Natural killer cell (primary cell): ENCODE data around the gene TIMM10. TPM values are rescaled to one million over a fixed set of nuclear protein-coding genes. Genes with fewer than 3 reads are reported as not detected.

Experiments used
- ATAC-seq, 3 donors: fragments of 150-1000 bp in 2 of 3; fragments of 200-7000 bp in 1 of 3; cut with Tn5 transposase; 1 replicate in 1 of 3; 2 replicates in 2 of 3; pipeline ENCODE4 v1.10.0; 2021; ENCODE audit warnings: mild to moderate bottlenecking in 2 of 3, moderate library complexity in 2 of 3
- DNase-seq, 2 donors: peaks; one replicate each; pipeline versions ENCODE4 v3.0.0 to v3.0.0-alpha.2; 2013 to 2021; ENCODE audit warnings: mixed read lengths in 1 of 2
- H3K27ac ChIP-seq: one replicate; pipeline ENCODE4 v1.5.1; 2013; ENCODE audit warnings: mild to moderate bottlenecking, low read length
- H3K27me3 ChIP-seq: one replicate; pipeline ENCODE4 v1.6.1; 2013; ENCODE audit warnings: low read length; ENCODE audit not compliant: control insufficient read depth, insufficient read depth
- H3K36me3 ChIP-seq: one replicate; pipeline ENCODE4 v1.6.1; 2013; ENCODE audit warnings: low read length; ENCODE audit not compliant: control insufficient read depth, insufficient read depth
- H3K4me1 ChIP-seq: one replicate; pipeline ENCODE4 v1.6.1; 2013; ENCODE audit warnings: low read length; ENCODE audit not compliant: control insufficient read depth, insufficient read depth
- H3K4me3 ChIP-seq: one replicate; pipeline ENCODE4 v1.5.1; 2013; ENCODE audit warnings: low read length
- H3K9me3 ChIP-seq: one replicate; pipeline ENCODE4 v1.6.1; 2013; ENCODE audit warnings: low read length; ENCODE audit not compliant: control insufficient read depth, insufficient read depth
- H3K27ac Mint-ChIP-seq, 2 donors: one replicate each; pipeline ENCODE4 v1.8.0; 2022; ENCODE audit warnings: mild to moderate bottlenecking in 2 of 2, mixed read lengths in 2 of 2, moderate library complexity in 1 of 2
- H3K27me3 Mint-ChIP-seq, 2 donors: one replicate each; pipeline ENCODE4 v1.8.0; 2022; ENCODE audit warnings: low read depth in 2 of 2, mixed read lengths in 2 of 2
- H3K36me3 Mint-ChIP-seq: one replicate; pipeline ENCODE4 v1.8.0; 2022; ENCODE audit warnings: mixed read lengths
- H3K4me1 Mint-ChIP-seq, 2 donors: one replicate each; pipeline ENCODE4 v1.8.0; 2022; ENCODE audit warnings: mixed read lengths in 2 of 2
- H3K4me3 Mint-ChIP-seq: one replicate; pipeline ENCODE4 v1.8.0; 2022; ENCODE audit warnings: mild to moderate bottlenecking, moderate library complexity, mixed read lengths
- H3K9me3 Mint-ChIP-seq, 2 donors: one replicate each; pipeline ENCODE4 v1.8.0; 2022; ENCODE audit warnings: mixed read lengths in 2 of 2
- CTCF ChIP-seq: fragments of 200-600 bp; IDR thresholded peaks from one replicate; pipeline ENCODE4 v1.8.0; 2022; ENCODE audit warnings: antibody characterized with exemption
- whole genome bisulfite sequencing: methylation state at CpG from one replicate; pipeline ENCODE4 v1.1.7; 2013; ENCODE audit warnings: missing lambda C conversion rate; ENCODE audit not compliant: insufficient coverage; 5-methylcytosine and 5-hydroxymethylcytosine counted together
- intact Hi-C: fragments of 100-400 bp; cut with micrococcal nuclease; formaldehyde crosslinking; loops from one replicate; pipeline ENCODE4 v1.14.2; 2022
- total RNA-seq, 4 donors: library from RNA; stranded (reverse); fragments of 120-200 nt in 1 of 4; gene quantifications; one replicate each; pipeline versions ENCODE4 v1.2.3 to v1.2.4, GENCODE V29; 2013 to 2022

Gene TIMM10
- total RNA-seq, 3 donors from 2014 or later (not counting 1 experiment from before 2014, with no cell fraction given): 15.0 to 18.8 (median 17.1) TPM

- H3K36me3 ChIP-seq: peaks cover 7% of the 10 kb centered on the region
- no peaks in the 10 kb centered on the region for H3K36me3 Mint-ChIP-seq
- H3K9me3 ChIP-seq: no peaks in the 10 kb centered on the region
- H3K4me3 ChIP-seq: no peak overlapping the region
- peak; percentile 54 for TF ChIP-seq CTCF
- peak; percentile 48 to 72 for DNase-seq
- WGBS: 35% methylated on average over 7 of the region's 9 CpGs
- H3K27ac ChIP-seq: no peak overlapping the region
- H3K27me3 ChIP-seq: peaks cover 10% of the 10 kb centered on the region
- no peak overlapping the region for H3K27ac Mint-ChIP-seq
- H3K9me3 Mint-ChIP-seq: no peaks in the 10 kb centered on the region
- intact Hi-C loops: loop anchor here (1.0 to 5.0 kb wide), 2 partner anchors 23 to 133 kb away; no protein-coding TSS in a partner anchor
- H3K4me1 Mint-ChIP-seq: peaks cover 6 to 28% of the 10 kb centered on the region in 2 donors
- peaks cover 45% of the 10 kb centered on the region for H3K4me1 ChIP-seq
- peak overlapping the region; percentile 74 for H3K4me3 Mint-ChIP-seq
- H3K27me3 Mint-ChIP-seq: peaks cover 7 to 24% of the 10 kb centered on the region in 2 donors
- peak; percentile 48 to 64 (median 57) for ATAC-seq
These were observed 50.0 kb downstream of the TIMM10 start for GRCh38 chr11:57480409-57481137.

- no peaks in the 10 kb centered on the region for H3K36me3 Mint-ChIP-seq
- H3K4me3 Mint-ChIP-seq: peak overlapping the region; percentile 74
- TF ChIP-seq CTCF: no peak
- Histone ChIP-seq H3K27me3 (peaks cover 10% of the 10 kb centered on the region), H3K27ac (no peak overlapping the region), H3K4me1 (peaks cover 49% of the 10 kb centered on the region), H3K36me3 (peaks cover 2% of the 10 kb centered on the region), H3K9me3 (no peaks in the 10 kb centered on the region), H3K4me3 (no peak overlapping the region)
- no peak for DNase-seq
- H3K9me3 Mint-ChIP-seq: no peaks in the 10 kb centered on the region
- no peak overlapping the region for H3K27ac Mint-ChIP-seq
- WGBS: 88% methylated on average over 3 of the region's 4 CpGs
- H3K4me1 Mint-ChIP-seq: peaks cover 10 to 35% of the 10 kb centered on the region in 2 donors
- intact Hi-C loops: loop anchor here (1.0 to 5.0 kb wide), 2 partner anchors 23 to 133 kb away; no protein-coding TSS in a partner anchor
- peaks cover 7 to 22% of the 10 kb centered on the region in 2 donors for H3K27me3 Mint-ChIP-seq
- ATAC-seq: no peak
These were observed 50.6 kb downstream of the TIMM10 start for GRCh38 chr11:57479911-57480310.

- 72% methylated on average over 11 of the region's 11 CpGs for WGBS
- Histone ChIP-seq H3K4me1 (peaks cover 49% of the 10 kb centered on the region), H3K9me3 (no peaks in the 10 kb centered on the region), H3K27me3 (peaks cover 10% of the 10 kb centered on the region), H3K27ac (no peak overlapping the region), H3K4me3 (no peak overlapping the region), H3K36me3 (no peaks in the 10 kb centered on the region)
- H3K9me3 Mint-ChIP-seq: no peaks in the 10 kb centered on the region
- H3K4me1 Mint-ChIP-seq: peaks cover 17 to 43% of the 10 kb centered on the region in 2 donors
- H3K27ac Mint-ChIP-seq: no peak overlapping the region
- ATAC-seq: no peak
- intact Hi-C loops: no loop called here
- no peak for TF ChIP-seq CTCF
- DNase-seq: no peak
- no peak overlapping the region for H3K4me3 Mint-ChIP-seq
- H3K36me3 Mint-ChIP-seq: no peaks in the 10 kb centered on the region
- H3K27me3 Mint-ChIP-seq: peaks cover 7 to 18% of the 10 kb centered on the region in 2 donors
These were observed 51.4 kb downstream of the TIMM10 start for GRCh38 chr11:57479021-57479663.

Other genes with a start within 250 kb of the TIMM10 start
- gene TNKS1BP1, start 205.8 kb downstream of the TIMM10 start, total RNA-seq: 1 to 10 TPM; 4.3 to 9.3 (median 7.5) TPM
- 10 to 100 TPM; 45.5 to 50.0 (median 47.1) TPM for gene SSRP1, start 194.9 kb downstream of the TIMM10 start, total RNA-seq
- gene P2RX3, start 192.4 kb downstream of the TIMM10 start, total RNA-seq: not detected
- not detected for gene PRG3, start 149.6 kb downstream of the TIMM10 start, total RNA-seq
- 1 to 10 TPM in 2 of 3 donors, not detected in 1; 1.2 to 2.4 TPM for gene PRG2, start 140.1 kb downstream of the TIMM10 start, total RNA-seq
- gene SLC43A3, start 103.6 kb downstream of the TIMM10 start, total RNA-seq: 10 to 100 TPM; 17.0 to 22.2 (median 20.7) TPM
- under 1 TPM; 0.38 to 0.61 (median 0.48) TPM for gene RTN4RL2, start 70.2 kb downstream of the TIMM10 start, total RNA-seq
- gene SLC43A1, start 15.1 kb downstream of the TIMM10 start, total RNA-seq: 10 to 100 TPM; 11.3 to 20.6 (median 13.9) TPM
- not detected for gene SMTNL1, start 6.8 kb upstream of the TIMM10 start, total RNA-seq
- gene UBE2L6, start 36.9 kb upstream of the TIMM10 start, total RNA-seq: 100 to 1,000 TPM in 2 of 3 donors, 10 to 100 TPM in 1; 89.1 to 108 (median 103) TPM
- under 1 TPM in 1 of 3 donors, not detected in 2; 0.50 TPM for gene SERPING1, start 66.9 kb upstream of the TIMM10 start, total RNA-seq
- gene YPEL4, start 119.2 kb upstream of the TIMM10 start, total RNA-seq: 1 to 10 TPM; 1.2 to 1.3 (median 1.2) TPM
- 10 to 100 TPM; 18.5 to 23.1 (median 22.8) TPM for gene CLP1, start 127.0 kb upstream of the TIMM10 start, total RNA-seq
- gene ZDHHC5, start 137.4 kb upstream of the TIMM10 start, total RNA-seq: 10 to 100 TPM; 46.1 to 64.0 (median 55.5) TPM
- gene MED19, start 181.5 kb upstream of the TIMM10 start, total RNA-seq: 10 to 100 TPM; 11.0 to 15.1 (median 13.3) TPM
- gene TMX2, start 181.8 kb upstream of the TIMM10 start, total RNA-seq: 10 to 100 TPM; 43.6 to 70.4 (median 45.7) TPM
- gene SELENOH, start 210.7 kb upstream of the TIMM10 start, total RNA-seq: 10 to 100 TPM; 55.3 to 83.3 (median 61.0) TPM
- not detected for gene BTBD18, start 221.1 kb upstream of the TIMM10 start, total RNA-seq
- gene CTNND1, start 231.0 kb upstream of the TIMM10 start, total RNA-seq: 10 to 100 TPM; 17.1 to 17.7 (median 17.3) TPM